DMS153 treated with DMSO at 0.1 percent for 48 hours (cell line): ENCODE results near the gene GRK5.

ENCODE experiments used
- DNase-seq: peaks from one replicate; lab custom pipeline; 2025; ENCODE audit not compliant: unreplicated experiment; lab: John Stamatoyannopoulos, UW

GRK5 gene

DNA sequence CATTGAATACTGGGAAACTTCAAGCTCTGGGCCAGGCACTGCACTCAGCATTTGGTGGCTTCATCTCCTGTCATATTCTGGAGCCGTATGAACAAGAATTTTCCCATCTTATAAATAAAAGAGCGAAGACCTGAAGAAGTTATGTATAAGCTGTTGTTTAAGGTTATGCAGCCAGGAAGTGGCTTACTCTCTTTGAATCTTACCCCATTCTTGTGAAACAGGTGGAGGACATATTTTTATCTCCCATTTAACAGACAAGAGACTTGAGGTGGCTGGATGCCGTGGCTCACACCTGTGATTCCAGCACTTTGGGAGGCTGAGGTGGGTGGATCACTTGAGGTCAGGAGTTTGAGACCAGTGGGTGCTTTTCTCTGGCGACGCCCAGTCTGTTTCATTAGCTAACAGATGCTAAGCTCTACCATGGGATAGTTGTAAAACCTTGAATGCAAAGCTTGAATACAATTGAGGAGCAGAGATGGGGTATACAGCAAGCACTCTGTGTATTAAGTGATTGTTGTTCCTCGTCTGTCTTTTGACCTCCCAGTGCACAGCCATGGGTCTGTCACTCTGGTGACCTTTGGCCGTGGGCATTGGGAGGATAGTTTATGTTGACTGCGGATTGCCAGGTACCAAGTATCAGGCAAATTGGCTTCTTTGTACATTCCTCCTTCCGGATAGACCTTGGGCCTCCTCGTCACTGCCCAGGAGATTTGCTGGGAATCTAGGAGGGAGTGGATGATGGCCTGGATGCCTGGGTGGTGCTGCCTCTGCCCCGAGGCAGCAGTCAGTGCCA lies 85.8 kb downstream of the GRK5 start:
- no peak for DNase-seq

- no peak for DNase-seq
Measured at GRCh38 chr10:119296703-119297102, 89.3 kb downstream of the GRK5 start.

DNA sequence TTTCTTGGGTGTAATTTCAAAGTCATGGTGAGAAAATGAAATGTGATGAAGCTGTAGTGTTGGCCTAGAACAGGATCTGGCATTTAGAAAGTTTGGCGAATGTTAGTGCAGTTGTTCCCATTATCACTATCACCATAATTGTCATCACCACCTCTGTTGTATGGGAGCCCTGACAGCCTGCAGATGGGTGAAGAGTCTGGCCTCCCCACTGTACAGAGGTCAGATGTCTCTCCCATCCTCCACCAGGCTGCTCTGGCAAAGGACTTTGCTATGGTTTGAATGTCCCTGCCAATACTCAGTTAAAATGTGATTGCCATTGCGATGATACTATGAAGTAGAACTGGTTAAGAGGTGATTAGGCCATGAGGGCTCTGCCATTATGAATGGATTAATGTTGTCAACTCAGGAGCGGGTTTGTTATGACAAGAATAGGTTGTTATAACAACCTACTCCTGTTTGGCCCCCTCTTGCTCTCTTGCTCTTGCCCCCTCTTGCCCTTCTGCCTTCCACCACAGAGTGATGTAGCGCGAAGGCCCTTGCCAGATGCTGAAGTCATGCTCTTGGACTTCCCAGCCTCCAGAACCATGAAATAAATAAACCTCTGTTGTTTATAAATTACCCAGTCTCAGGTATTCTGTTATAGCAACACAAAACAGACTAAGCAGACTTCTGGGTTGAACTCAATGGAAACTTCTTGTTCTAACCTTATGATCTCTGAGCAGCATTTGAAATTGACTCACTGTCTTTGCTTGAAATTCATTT lies 90.0 kb downstream of the GRK5 start:
- no peak for DNase-seq

GRCh38 chr10:119298810-119299209 lies 91.4 kb downstream of the GRK5 start:
- no peak for DNase-seq

DNA sequence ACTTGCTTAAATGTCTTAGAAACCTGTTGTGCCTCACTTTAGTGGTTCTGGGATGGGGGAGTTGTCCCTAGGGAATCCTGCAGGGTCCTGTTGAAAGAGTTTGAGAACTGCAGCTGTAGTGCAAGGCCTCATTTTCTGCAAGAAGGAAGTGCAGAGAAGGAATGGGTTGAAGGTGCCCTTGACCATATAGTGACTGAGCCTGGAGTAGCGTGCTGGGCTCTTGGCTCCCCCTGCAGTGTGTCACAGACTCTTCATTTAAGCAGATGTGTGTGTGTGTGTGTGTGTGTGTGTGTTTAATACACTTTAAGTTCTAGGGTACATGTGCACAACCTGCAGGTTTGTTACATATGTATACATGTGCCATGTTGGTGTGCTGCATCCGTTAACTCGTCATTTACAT lies 92.2 kb downstream of the GRK5 start:
- DNase-seq = no peak

GRCh38 chr10:119301397-119301796 lies 94.0 kb downstream of the GRK5 start:
- no peak for DNase-seq

GRCh38 chr10:119302172-119302571 lies 94.8 kb downstream of the GRK5 start:
- DNase-seq = no peak

DNA sequence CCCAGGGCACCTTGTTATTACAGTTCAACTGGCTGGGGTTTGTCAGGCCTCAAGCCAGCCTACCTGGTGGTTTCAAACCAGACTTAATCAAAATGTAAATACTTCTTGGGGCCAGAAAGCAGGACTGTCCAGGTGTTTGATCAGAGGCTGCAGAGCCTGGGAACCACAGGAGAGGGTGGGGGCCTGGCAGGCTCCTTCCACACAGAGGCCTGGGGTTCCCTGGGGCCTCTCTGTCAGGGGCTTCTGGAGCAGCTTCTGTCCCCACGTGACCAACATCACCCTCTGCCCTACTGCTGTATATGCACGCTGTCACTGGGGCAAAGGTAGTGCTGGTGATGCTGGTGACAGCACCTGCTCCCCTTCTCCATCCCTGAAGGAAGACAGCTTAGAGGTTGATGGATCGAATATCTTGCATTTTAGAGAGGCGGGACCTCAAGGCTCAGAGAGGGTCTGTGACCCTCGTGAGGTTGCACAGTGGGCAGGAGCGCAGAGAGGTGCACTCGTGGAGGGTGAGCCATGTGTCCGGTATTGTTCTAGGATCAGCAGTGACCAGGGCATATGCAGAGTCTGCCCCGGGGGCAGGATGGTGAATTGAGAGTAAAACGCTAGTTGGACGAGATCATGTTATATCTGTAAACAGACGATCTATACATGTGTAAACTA lies 95.4 kb downstream of the GRK5 start:
- DNase-seq = no peak

- no peak for DNase-seq
Measured at GRCh38 chr10:119303886-119304285, 96.5 kb downstream of the GRK5 start.

GRCh38 chr10:119304541-119304940 lies 97.2 kb downstream of the GRK5 start:
- no peak for DNase-seq

DNA sequence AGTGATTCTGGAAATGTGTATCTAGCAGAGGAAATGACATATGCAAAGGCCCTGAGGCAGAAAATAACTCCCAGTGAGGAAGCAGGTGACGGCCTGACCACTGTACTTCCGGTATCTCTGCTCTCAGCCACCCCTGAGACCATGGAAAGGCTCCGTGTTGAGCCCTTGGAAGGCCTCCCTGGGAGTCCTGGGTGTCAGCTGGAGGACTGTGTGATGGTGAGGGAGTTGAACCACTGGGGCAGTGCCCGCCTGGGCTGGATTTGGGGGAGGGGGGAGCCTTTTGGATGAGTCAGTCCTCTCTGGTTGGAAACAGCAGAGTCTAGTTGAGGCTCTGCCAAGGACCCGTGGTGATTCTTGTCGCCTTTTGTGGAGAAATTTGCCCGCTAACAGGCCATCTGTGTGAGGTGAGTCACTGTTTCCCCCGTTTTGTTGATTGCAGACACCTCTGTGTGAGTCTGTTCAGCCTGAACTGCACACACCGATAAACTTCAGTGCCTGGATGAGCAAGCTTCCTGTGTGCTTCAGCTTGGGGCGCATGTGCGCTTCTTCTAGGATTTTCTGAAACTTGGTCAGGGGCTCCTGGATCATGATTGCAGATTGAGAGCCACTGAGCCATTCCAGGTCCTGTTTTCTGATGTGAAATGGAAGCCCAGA lies 98.6 kb downstream of the GRK5 start:
- no peak for DNase-seq

GRCh38 chr10:119306514-119306951 lies 99.2 kb downstream of the GRK5 start:
- DNase-seq = no peak

- DNase-seq = no peak
Measured at GRCh38 chr10:119306986-119307392, 99.6 kb downstream of the GRK5 start.

- DNase-seq = no peak
Measured at GRCh38 chr10:119308089-119308488, 100.7 kb downstream of the GRK5 start.

- DNase-seq = no peak
Measured at GRCh38 chr10:119308551-119309422, 101.4 kb downstream of the GRK5 start.

DNA sequence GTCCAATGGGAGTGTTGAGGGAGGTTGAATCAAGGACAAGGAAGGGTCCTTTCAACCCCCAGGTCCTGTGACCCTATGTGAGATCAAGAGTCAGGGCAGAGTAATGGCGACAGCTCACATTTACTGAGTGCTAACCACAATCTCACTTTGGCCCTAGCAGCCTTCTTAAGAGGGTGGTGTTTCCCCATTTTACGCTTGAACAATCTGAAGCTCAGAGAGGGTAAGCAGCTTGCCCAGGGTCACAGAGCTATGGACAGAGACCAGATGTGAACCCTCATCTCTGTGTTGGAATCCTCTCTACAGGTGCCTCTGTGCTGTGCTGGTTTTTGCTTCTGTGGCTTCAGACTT lies 102.0 kb downstream of the GRK5 start:
- DNase-seq = no peak

GRCh38 chr10:119310806-119311205 lies 103.4 kb downstream of the GRK5 start:
- DNase-seq = no peak

- no peak for DNase-seq
Measured at GRCh38 chr10:119312241-119312640, 104.9 kb downstream of the GRK5 start.

DNA sequence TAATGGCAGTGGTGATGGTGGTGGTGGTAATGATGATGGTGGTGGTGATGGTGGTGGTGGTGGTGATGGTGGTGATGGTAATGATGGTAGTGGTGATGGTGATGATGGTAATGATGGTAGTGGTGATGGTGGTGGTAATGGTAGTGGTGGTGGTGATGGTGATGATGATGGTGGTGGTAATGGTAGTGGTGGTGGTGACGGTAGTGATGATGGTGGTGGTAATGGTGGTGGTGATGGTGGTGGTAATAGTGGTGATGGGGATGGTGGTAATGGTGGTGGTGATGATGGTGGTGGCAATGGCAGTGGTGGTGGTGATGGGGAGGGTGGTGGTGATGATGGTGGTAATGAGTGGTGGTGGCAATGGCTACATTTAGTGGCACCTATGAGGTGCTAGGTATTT lies 105.7 kb downstream of the GRK5 start:
- DNase-seq = no peak

- no peak for DNase-seq
Measured at GRCh38 chr10:119313644-119314043, 106.3 kb downstream of the GRK5 start.
